Activated CD4-positive, alpha-beta T cell treated with anti-CD3 and anti-CD28 coated beads for 48 hours (primary cell): Measurements from ENCODE around the gene HCK.
A peak's percentile ranks its signal among the peaks of the same experiment; 100 is the strongest.
"Not testable (repeated sequence)": the region's sequence is repeated elsewhere in the genome, so short reads cannot be mapped to it uniquely, and the experiment has no call there.

Experiments
- DNase-seq: peaks from one replicate; pipeline ENCODE4 v3.0.0-alpha.2; 2020

Gene HCK

DNA sequence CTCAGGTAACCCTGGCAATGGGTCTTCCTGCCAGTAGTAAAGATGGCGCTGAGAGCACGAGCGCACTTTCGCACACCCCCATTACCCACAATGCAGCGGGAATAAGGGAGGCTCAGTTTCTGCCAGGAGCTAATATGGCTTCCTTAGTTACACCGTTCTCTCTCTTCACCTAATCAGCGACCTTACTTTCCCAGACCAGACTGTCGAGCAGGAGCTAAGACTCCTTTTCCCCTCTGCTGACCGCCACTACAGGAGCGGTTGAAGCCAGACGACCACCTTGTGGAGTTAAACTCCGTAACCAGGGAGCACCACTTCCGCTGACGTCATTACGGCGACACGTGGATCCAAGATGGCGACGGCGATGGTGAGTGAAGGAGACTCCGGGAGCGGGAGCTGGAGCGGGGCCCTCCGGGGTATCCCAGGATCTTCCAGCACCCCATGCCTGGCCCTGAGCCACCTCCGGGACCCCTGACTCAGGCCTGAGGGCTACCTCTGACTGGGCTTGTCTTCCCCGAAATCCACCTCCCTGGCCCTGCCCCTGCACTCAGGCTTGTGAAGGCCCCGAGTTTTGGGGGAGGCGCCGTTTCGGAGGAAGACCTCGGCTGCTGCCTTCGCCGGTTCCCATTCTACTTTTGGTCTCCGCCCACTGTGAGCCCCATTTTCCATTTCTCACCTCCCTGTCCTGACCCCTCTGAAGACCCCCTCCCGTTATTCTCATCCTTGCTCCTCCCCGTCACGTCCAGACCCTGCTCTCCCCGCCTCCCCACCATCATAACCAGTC lies 57.5 kb downstream of the HCK start, which contains the start of gene TM9SF4:
TM9SF4 (plus strand) TSS at position 323 of the 781 bp plus-strand sequence; CDS start at position 350, 27 bp downstream.
- peak; percentile 92 for DNase-seq

DNA sequence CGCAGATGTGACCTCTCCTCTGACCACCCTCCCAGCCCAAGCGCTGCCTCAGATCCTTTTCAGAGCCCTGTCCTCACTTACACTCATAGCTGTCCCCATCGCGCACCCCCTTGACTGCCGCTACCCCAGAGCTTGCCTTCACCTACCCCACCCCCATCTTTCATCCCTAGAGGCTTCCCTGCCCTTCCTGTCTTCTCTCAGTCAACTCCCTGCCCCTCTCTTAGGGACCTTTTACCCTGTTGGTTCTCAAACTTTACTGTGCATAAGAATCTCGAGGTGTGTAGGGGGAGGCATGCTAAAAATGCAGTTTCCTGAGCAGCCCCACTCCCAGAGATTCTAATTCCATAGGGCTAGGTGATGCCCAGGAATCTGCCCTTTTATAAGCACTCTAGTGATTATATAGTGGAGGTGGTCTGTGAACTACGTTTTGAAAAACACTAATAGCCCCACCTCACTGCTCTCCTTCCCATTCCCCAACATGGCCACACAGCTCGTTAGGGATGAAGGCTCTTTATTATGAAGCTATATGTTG lies 58.2 kb downstream of the HCK start:
- no peak for DNase-seq

GRCh38 chr20:32110727-32111126 lies 58.7 kb downstream of the HCK start:
- DNase-seq: no peak

- no peak for DNase-seq
Measured at GRCh38 chr20:32111156-32111686, 59.2 kb downstream of the HCK start.

GRCh38 chr20:32111753-32112152 lies 59.7 kb downstream of the HCK start:
- DNase-seq: no peak

GRCh38 chr20:32112841-32113240 lies 60.8 kb downstream of the HCK start:
- peak; percentile 9 for DNase-seq

GRCh38 chr20:32113591-32114260 lies 61.7 kb downstream of the HCK start:
- DNase-seq: no peak

- no peak for DNase-seq
Measured at GRCh38 chr20:32114305-32114960, 62.4 kb downstream of the HCK start.

DNA sequence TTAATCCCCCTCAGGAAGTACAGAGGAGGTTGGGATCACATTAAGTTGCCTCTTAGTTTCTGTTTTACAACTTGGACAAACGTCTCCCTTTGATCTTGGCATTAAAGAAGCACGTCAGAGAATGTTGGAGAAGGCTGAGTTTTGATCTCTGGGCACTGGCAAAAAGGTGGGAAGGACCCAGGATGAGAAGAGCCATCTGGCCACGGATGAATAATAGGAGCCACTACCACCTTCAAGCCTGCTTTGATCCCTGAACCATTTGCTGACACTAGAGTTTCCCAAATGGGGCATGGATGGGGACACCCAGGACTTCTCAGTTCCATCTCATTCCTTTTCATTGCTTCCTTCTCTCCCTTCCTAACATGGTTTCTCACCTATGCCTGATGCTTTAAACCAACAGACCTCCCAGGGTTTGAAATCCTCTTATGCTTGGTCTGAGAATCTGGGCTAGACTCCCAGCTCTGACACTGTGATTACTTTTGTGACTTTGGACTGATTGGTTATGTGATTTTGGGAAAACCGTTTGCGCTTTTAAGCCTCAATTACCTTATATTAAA lies 63.2 kb downstream of the HCK start:
- no peak for DNase-seq

- no peak for DNase-seq
Measured at GRCh38 chr20:32116079-32116521, 64.1 kb downstream of the HCK start.

DNA sequence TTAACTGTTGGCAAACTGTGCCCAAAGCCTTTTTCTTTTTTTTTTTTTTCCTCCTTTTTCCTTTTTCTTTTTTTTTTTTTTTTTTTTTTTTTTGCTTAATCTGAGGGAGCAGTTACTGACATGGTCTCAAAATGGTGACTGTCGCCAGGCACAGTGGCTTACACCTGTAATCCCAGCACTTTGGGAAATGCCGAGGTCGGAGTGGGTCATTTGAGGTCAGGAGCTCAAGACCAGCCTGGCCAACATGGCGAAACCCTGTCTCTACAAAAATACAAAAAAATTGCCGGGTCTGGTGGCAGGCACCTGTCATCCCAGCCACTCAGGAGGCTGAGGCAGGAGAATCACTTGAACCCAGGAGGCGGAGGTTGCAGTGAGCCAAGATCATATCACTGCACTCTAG lies 64.8 kb downstream of the HCK start:
- not testable (repeated sequence) for DNase-seq

- DNase-seq: not testable (repeated sequence)
Measured at GRCh38 chr20:32118427-32118826, 66.4 kb downstream of the HCK start.

DNA sequence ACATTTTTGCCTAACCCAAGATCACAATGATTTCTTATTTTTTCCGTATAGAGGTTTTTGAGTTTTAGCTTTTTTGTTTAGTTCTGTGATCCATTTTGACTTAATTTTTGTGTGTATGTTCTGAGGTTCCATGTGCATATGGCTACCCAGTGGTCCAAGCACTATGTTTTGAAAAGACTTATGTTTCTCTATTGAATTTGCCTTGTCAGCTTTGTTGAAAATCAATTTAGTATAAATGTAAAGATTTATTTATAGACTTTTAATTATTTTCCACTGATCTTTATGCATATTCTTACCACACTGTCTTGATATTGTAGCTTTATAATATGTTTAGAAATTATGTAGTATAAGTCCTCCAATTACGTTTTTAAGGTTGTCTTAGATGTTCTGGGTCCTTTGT lies 67.7 kb downstream of the HCK start:
- DNase-seq: no peak

GRCh38 chr20:32121908-32122307 lies 69.9 kb downstream of the HCK start:
- DNase-seq: not testable (repeated sequence)

DNA sequence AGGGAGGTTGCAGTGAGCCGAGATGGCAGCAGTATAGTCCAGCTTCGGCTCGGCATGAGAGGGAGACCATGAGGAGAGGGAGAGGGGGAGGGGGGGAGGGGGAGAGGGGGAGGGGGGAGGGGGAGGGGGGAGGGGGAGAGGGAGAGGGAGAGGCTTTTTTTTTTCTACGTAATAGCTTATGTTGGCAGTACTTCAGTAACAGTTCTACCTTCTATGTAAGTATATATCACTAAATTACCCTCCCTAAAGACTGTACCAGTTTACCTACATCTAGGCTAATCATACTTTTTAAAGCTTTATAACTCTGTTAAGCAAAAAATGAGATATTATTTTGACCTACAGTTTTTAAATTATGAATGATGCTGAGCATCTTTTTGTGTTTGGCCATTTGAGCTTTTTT lies 71.0 kb downstream of the HCK start:
- no peak for DNase-seq

GRCh38 chr20:32124916-32125454 lies 72.9 kb downstream of the HCK start:
- DNase-seq: no peak

GRCh38 chr20:32125506-32125905 lies 73.5 kb downstream of the HCK start:
- DNase-seq: no peak

DNA sequence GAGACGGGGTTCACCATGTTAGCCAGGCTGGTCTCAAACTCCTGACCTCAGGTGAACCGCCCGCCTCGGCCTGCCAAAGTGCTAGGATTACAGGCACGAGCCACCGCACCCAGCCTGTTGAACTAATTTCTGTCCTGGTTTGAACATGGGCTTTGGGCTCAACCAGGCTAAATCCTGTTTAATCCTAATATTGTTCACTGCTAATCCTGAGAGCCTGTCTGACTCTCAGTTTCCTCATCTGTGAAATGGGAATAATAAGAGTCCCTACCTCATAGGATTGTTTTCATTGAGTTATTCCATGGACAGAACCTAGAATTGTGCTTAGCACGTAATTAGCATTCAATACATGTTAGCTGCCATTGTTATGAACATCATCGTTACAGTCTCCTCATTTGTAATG lies 74.9 kb downstream of the HCK start:
- DNase-seq: no peak

- no peak for DNase-seq
Measured at GRCh38 chr20:32127347-32127746, 75.3 kb downstream of the HCK start.

DNA sequence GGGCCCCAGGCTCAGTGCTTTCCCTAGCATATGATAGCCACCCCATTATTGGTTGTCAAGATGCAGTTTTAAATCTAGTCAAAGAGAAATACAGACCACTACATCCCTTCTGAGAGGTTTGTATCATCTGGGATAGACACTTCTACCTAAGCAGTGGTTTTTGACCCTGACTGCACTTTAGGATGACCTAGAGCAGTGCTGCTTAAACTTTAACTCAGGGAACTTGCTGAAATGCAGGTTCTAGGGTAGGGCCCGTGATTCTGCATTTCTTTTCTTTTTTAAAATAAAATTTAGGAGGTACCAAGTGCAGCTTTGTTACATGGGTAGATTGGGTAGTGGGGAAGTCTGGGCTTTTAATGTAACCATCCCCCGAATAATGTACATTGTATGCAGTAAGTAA lies 76.1 kb downstream of the HCK start:
- DNase-seq: no peak

GRCh38 chr20:32129863-32130262 lies 77.8 kb downstream of the HCK start:
- no peak for DNase-seq

GRCh38 chr20:32130352-32130751 lies 78.3 kb downstream of the HCK start:
- no peak for DNase-seq

- DNase-seq: no peak
Measured at GRCh38 chr20:32130965-32131364, 78.9 kb downstream of the HCK start.
